ENCODE results near the gene ARHGAP15.
"Not testable (repeated sequence)": the region's sequence is repeated elsewhere in the genome, so short reads cannot be mapped to it uniquely, and the experiment has no call there.

Gene ARHGAP15

DNA sequence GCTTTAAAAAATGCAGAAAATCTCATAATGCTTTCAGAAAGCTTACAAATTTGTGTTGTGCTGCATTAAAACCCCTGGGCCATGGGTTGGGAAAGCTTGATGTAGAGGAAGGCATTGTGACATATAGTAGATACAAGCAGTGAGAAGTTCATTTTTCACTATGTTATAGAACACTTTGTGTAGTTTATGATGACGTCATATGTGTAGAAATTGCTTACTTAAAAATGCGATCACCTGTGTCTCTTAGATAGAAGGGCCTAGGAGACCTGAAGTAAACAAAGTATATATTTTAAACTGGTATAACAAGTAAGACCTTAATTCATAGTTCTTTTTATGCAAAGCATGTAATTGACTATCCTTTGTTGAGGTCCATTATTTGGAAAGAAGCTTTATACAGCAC, 393.5 kb downstream of the ARHGAP15 start:
- DNase-seq (ENCODE audit: low read depth in 2 of 2, low spot score in 1 of 2), result no peak

GRCh38 chr2:143524119-143524553, 394.9 kb downstream of the ARHGAP15 start:
- no peak for DNase-seq (ENCODE audit: low read depth in 2 of 2, low spot score in 1 of 2)

- DNase-seq (ENCODE audit: low read depth in 2 of 2, low spot score in 1 of 2), result no peak
These were observed 395.6 kb downstream of the ARHGAP15 start for GRCh38 chr2:143524559-143525401.

- no peak for DNase-seq (ENCODE audit: low read depth in 2 of 2, low spot score in 1 of 2)
These were observed 396.2 kb downstream of the ARHGAP15 start for GRCh38 chr2:143525402-143525860.

- no peak for DNase-seq (ENCODE audit: low read depth in 2 of 2, low spot score in 1 of 2)
These were observed 397.3 kb downstream of the ARHGAP15 start for GRCh38 chr2:143526498-143526897.

DNA sequence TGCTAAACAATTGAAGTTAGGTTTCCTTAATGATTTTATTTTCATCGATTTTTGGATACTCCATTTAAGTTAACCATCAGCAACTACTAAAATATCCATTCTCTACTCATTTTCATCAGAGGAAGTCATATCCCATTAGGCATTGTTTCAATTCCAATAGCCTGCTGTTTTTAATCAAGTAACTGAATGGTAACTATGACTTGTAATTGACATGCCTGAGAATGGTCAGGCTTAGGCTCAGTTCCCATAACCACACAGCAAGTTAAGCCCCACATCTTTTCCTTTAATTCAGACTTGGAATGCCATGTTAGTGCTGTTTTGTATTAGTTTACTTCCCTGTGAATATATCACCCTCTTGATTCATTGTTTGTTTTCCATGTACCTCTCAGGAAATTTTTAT, 398.8 kb downstream of the ARHGAP15 start:
- DNase-seq (ENCODE audit: low read depth in 2 of 2, low spot score in 1 of 2), result no peak

DNA sequence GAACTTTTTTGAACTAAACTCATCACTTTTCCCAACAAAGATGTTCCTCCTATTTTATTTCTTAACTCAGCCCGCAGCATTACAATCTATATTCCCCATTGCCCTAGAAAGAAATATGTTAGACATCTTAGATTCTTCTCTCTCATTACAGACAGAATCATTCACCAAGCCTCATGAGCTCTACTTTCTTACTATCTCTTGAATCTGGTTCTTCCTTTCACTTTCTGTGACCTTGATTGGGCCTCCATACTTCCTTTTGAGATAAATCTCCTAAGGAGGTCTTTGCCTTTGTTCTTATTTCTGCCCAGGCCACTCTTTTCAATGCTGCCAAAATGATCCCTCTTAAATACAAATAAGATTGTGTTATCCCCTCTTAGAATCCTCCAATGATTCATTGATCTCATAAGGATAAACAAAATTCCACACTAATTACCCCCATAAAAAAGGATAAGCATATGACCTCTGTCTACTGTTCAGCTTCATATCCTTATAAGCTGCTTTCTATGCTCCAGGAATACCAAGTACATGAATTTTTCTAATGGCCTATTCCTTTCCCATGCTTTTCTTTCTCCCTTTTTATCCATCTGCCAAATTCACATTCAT, 400.0 kb downstream of the ARHGAP15 start:
- DNase-seq (ENCODE audit: low read depth in 2 of 2, low spot score in 1 of 2), result no peak

DNA sequence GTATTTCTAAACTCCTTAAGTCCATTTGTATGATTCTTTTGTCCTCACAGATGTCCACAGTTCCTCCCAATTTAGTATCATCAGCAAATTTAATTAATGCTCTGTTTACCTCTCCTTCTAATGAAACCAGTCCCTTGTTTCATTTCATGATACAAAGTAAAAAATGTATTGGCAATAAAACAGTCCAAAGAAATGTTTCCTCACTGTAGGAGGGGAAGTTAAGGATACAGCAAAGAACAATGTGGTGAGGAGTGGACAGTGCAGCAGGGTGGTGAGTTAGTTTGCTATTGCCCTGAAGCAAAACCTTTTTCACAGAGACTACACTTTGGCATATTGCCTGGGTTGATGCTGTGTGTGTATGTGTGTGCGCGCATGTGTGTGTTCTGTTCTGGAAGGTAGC, 401.5 kb downstream of the ARHGAP15 start:
- DNase-seq (ENCODE audit: low read depth in 2 of 2, low spot score in 1 of 2), result no peak

DNA sequence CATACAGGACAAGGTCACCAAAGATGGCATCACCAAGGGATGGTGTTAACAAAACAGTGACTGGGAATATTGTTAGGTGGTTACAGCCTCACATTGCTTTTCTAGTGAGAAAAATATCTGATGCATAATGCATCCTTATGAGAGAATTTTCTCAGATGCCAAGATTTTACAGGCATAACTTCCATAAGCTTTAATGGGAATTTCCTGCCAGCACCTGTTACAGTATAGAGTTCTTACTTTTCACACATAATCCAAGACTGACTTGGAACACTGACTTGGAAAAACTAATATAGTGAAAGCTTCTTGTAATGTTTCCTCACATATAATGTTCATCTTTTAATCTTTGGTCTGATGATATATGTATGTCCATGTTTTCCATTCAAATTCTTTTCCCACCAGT, 402.8 kb downstream of the ARHGAP15 start:
- DNase-seq (ENCODE audit: low read depth in 2 of 2, low spot score in 1 of 2), result no peak

DNA sequence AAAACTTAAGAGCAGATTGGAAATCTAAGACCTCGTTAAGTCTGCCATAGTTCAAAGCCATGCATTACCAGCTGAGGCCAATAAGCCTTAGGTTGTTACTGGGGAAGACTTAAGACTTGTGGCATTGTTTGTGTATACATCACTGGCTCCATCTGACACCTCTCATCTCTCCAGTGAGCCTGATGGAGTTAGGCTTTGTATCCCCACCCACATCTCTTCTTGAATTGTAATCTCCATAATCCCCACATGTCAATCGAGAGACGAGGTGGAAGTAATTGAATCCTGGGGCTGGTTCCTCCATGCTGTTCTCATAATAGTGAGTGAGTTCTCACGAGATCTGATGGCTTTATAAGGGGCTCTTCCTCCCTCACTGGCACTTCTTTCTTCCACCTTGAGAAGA, 404.6 kb downstream of the ARHGAP15 start:
- DNase-seq (ENCODE audit: low read depth in 2 of 2, low spot score in 1 of 2), result no peak

DNA sequence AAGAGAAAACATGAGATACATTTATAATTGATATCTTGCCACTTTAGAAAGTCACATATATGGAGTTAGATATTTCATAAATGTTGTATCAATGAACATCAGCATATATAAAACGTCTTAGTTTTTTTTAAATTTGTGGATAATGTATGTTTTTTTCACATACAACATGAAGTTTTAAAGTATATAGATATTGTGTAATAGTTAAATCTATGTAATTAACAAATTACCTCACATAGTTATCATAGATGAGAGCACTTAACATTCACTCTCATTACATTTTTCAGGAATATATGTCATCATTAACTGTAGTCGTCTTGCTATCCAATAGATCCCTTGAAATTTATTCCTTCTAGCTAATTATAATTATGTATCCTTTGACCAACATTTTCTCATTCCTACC, 406.6 kb downstream of the ARHGAP15 start:
- DNase-seq (ENCODE audit: low read depth in 2 of 2, low spot score in 1 of 2), result no peak

- DNase-seq (ENCODE audit: low read depth in 2 of 2, low spot score in 1 of 2), result not testable (repeated sequence)
These were observed 412.7 kb downstream of the ARHGAP15 start for GRCh38 chr2:143541899-143542298.

DNA sequence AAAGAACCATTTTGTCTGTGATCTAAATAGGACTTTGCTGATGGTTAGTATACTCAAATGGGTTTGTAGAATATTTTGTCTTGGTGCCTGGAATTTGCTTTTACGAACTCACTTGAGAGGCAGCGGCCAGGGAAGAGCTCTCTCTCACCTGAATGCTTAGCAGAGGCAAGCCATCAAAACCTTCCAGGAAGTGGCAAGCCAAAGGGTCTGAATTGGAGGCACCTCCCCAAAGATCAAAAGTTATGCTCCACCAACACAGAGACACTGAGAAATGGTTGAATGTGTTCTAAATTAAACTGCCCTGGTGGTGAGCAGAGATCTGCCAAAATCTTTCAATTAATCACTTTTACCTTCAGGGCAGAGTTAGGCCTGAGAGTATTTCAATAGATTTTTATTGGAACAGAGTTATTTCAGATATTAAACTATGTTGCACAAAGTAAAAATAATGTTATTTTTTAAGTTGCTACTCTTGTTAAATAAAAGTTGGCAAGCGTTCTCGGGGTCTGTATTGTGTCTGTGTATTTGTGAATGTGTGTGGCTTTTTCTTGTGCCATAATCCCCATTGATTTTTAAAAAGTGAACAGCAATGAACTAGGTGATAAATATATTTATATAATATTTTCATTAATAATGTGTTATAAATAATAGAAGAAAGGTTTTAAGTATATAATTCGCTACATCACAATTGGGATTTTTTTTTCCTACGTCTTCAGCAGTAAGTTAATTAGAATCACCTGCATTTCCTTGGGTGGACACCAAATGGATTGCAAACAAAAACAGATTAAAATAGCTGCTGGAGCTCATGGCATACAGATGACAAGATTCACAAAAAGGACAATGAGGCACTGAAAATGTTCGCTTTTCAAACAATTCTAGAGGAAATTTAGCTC, 416.1 kb downstream of the ARHGAP15 start:
- DNase-seq (ENCODE audit: low read depth in 2 of 2, low spot score in 1 of 2), result no peak

GRCh38 chr2:143545949-143546255, 416.7 kb downstream of the ARHGAP15 start:
- DNase-seq (ENCODE audit: low read depth in 2 of 2, low spot score in 1 of 2), result no peak

- no peak for DNase-seq (ENCODE audit: low read depth in 2 of 2, low spot score in 1 of 2)
These were observed 418.8 kb downstream of the ARHGAP15 start for GRCh38 chr2:143548032-143548431.

GRCh38 chr2:143550500-143550899, 421.3 kb downstream of the ARHGAP15 start:
- DNase-seq (ENCODE audit: low read depth in 2 of 2, low spot score in 1 of 2), result no peak

DNA sequence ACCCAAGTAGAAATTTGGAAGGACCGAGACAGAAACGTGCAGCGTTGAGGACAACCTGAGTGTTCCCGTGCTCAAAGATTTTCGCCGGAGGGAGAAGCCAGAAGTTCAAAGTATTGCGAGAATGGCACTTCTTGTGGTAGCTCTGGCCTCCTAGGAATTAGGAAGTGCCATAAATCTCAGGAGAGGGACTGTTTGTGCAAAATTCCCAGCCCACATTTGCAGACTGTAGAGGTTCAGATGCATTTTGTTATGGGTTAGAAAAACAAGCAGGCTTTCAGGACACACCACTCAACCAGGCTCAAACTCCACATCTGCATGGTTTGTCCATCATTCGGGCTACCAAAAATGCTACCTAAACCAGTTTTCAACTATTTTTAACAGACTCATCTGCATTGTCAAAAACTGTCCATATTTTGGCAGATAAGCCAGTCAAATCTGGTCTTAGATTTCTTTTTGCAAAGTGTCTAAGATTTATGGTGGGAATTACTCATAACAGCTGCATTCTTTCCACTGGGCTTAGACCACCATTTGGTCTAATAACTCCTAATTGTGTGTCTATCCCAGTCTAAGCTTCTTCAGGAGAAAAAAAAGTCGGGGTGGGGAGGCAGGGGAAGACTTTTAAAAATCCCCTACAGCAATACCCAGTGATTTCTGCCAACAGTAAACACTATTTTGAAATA, 422.9 kb downstream of the ARHGAP15 start:
- no peak for DNase-seq (ENCODE audit: low read depth in 2 of 2, low spot score in 1 of 2)

DNA sequence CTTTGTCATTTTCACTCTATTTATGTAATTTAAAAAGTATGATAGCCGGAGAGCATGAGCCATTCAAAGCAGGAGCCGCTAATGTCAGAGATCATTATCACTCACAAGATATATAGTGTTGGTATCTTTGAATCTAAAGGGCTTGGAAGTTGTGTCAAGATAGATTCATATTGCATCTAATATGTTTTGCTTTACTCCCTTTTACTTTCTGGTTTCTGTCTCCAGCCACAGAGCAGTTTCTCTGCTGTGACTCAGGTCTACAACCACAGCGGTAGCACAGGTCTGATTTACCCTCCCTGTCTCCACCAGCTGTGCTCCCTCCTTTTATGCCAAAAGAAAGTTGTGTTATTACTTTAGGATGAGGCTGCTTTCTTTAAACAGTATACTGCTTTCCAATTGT, 424.0 kb downstream of the ARHGAP15 start:
- no peak for DNase-seq (ENCODE audit: low read depth in 2 of 2, low spot score in 1 of 2)

- no peak for DNase-seq (ENCODE audit: low read depth in 2 of 2, low spot score in 1 of 2)
These were observed 429.4 kb downstream of the ARHGAP15 start for GRCh38 chr2:143558665-143559064.

DNA sequence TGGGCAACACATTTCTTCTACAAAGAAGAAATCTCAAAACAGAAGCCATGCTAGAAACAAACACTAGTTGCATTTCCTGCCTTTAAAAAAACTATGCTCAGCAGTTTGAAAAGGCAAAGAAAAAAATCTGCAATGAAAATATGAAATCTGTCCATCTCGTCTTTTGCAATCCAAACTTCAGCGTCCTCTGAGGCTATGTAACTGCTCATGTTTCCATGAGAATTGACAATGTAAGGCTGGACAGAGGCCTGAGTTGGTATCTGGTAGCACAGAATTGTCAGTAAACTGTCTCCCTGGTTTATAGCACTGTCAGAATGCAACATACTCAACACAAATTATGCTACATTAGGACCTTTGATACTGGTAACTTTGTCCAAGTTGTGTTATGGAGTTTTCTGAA, 429.9 kb downstream of the ARHGAP15 start:
- no peak for DNase-seq (ENCODE audit: low read depth in 2 of 2, low spot score in 1 of 2)

DNA sequence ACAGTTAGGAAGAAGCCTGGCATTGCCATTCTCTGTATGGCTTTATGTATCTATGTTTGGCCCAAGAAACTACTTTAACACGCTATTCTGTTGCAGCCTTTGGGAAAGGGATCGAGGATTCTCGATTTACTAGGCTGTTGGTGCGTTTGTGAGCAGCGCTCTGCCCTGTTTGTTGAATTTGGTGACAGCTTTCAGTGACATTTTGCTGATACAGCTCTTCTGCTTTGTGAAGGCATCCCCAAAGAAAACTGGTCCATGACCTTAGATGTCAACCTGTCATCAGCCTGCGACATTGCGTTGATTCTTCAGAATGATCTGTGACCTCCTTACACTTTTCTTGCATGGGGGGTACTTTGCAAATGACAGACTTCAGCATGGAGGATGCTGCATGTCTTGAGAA, 431.5 kb downstream of the ARHGAP15 start:
- no peak for DNase-seq (ENCODE audit: low read depth in 2 of 2, low spot score in 1 of 2)

Measured in stimulated activated CD8-positive, alpha-beta memory T cell treated with anti-CD3 and anti-CD28 coated beads, Interleukin-4, amount 100 ng/mL, for 4 hours (primary cell).